Transverse colon (tissue), 4 donors: ENCODE data around the gene ZNF519.

Experiments used
- CTCF ChIP-seq, 5 experiments: fragments of 200-600 bp in 3 of 5; fragments of 450-650 bp in 2 of 5; sonication (generic) in 3 of 5; IDR thresholded peaks; 1 replicate in 2 of 5; 2 replicates in 3 of 5; pipeline ENCODE4 v1.5.1; 2016 to 2017; ENCODE audit warnings: antibody characterized with exemption in 5 of 5, inconsistent platforms in 3 of 5, mild to moderate bottlenecking in 2 of 5, moderate library complexity in 1 of 5
- EP300 ChIP-seq: sonication (generic); formaldehyde crosslinking; IDR thresholded peaks from one replicate; pipeline ENCODE4 v1.6.1; 2017; ENCODE audit warnings: antibody characterized with exemption, low read depth
- POLR2A ChIP-seq: fragments of 450-650 bp; IDR thresholded peaks from one replicate; pipeline ENCODE4 v1.6.1; 2016; ENCODE audit warnings: antibody characterized with exemption, mild to moderate bottlenecking, moderate library complexity
- POLR2AphosphoS5 ChIP-seq, 3 donors: sonication (generic); formaldehyde crosslinking; IDR thresholded peaks; one replicate each; pipeline ENCODE4 v1.6.1; 2016; ENCODE audit warnings: antibody characterized with exemption in 3 of 3

GRCh38 chr18:14053661-14054060 lies 78.6 kb downstream of the ZNF519 start:
- TF ChIP-seq POLR2A (no peak), CTCF (IDR thresholded peaks at IDR 0.05) (no peak), POLR2AphosphoS5 (IDR thresholded peaks at IDR 0.05) (no peak), EP300 (no peak)
